Liver (tissue), 9 donors: ENCODE data around the gene PAQR9. TPM values are rescaled to one million over a fixed set of nuclear protein-coding genes. Genes with fewer than 3 reads are reported as not detected.

Experiments
- DNase-seq: peaks from one replicate; pipeline ENCODE4 v3.0.0-alpha.2; 2017; ENCODE audit warnings: low spot score
- H3K27ac ChIP-seq, 2 donors: one replicate each; pipeline ENCODE4 v1.7.0; 2013; ENCODE audit warnings: inconsistent platforms in 2 of 2, low read length in 2 of 2, control low read depth in 1 of 2, low read depth in 1 of 2, mild to moderate bottlenecking in 1 of 2
- H3K27me3 ChIP-seq, 4 donors: one replicate each; pipeline versions ENCODE4 v1.6.1 to v1.7.0; 2013; ENCODE audit warnings: low read length in 3 of 4, inconsistent platforms in 1 of 4, mild to moderate bottlenecking in 1 of 4, moderate library complexity in 1 of 4; ENCODE audit not compliant: control insufficient read depth in 4 of 4, insufficient read depth in 4 of 4
- H3K36me3 ChIP-seq, 4 donors: one replicate each; pipeline versions ENCODE4 v1.6.1 to v1.7.0; 2013; ENCODE audit warnings: low read length in 3 of 4, mild to moderate bottlenecking in 3 of 4, low read depth in 1 of 4, moderate library complexity in 1 of 4; ENCODE audit not compliant: control insufficient read depth in 4 of 4, insufficient read depth in 3 of 4
- H3K4me1 ChIP-seq, 4 donors: one replicate each; pipeline versions ENCODE4 v1.6.1 to v1.7.0; 2013; ENCODE audit warnings: low read length in 3 of 4, mild to moderate bottlenecking in 3 of 4, moderate library complexity in 1 of 4; ENCODE audit not compliant: control insufficient read depth in 4 of 4, insufficient read depth in 4 of 4
- H3K4me3 ChIP-seq, 3 donors: one replicate each; pipeline versions ENCODE4 v1.6.1 to v1.7.0; 2013; ENCODE audit warnings: low read length in 3 of 3, control low read depth in 1 of 3, low read depth in 1 of 3, mild to moderate bottlenecking in 1 of 3
- H3K9ac ChIP-seq, 2 donors: one replicate each; pipeline ENCODE4 v1.7.0; 2013; ENCODE audit warnings: low read length in 2 of 2, mild to moderate bottlenecking in 2 of 2, moderate library complexity in 2 of 2, control low read depth in 1 of 2, low read depth in 1 of 2
- H3K9me3 ChIP-seq, 4 donors: one replicate each; pipeline versions ENCODE4 v1.6.1 to v1.7.0; 2013; ENCODE audit warnings: low read length in 3 of 4; ENCODE audit not compliant: control insufficient read depth in 4 of 4
- ATF3 ChIP-seq: IDR thresholded peaks from 2 replicates; pipeline ENCODE4 v1.6.1; 2016; ENCODE audit warnings: antibody characterized with exemption
- CTCF ChIP-seq: fragments of 150-350 bp; IDR thresholded peaks from 2 replicates; pipeline ENCODE4 v1.5.1; 2017; ENCODE audit warnings: improper control_type of control experiment, low read depth, low read length; ENCODE audit not compliant: missing input control
- EGR1 ChIP-seq, 2 donors: IDR thresholded peaks; 2 replicates each; pipeline ENCODE4 v1.6.1; 2016 to 2018; ENCODE audit warnings: antibody characterized with exemption in 2 of 2, low read depth in 2 of 2
- FOXA1 ChIP-seq: IDR thresholded peaks from 2 replicates; pipeline ENCODE4 v1.6.1; 2016; ENCODE audit warnings: antibody characterized with exemption
- FOXA2 ChIP-seq: IDR thresholded peaks from 2 replicates; pipeline ENCODE4 v1.6.1; 2016; ENCODE audit warnings: antibody characterized with exemption
- HNF4A ChIP-seq, 2 donors: conservative IDR thresholded peaks; 2 replicates each; pipeline ENCODE4 v1.6.1; 2016; ENCODE audit warnings: antibody characterized with exemption in 2 of 2, mild to moderate bottlenecking in 2 of 2
- HNF4G ChIP-seq: IDR thresholded peaks from 2 replicates; pipeline ENCODE4 v1.6.1; 2016; ENCODE audit warnings: antibody characterized with exemption
- JUND ChIP-seq, 2 donors: IDR thresholded peaks; 2 replicates each; pipeline ENCODE4 v1.6.1; 2016; ENCODE audit warnings: antibody characterized with exemption in 2 of 2
- MAX ChIP-seq: IDR thresholded peaks from 2 replicates; pipeline ENCODE4 v1.6.1; 2016; ENCODE audit warnings: antibody characterized with exemption
- NR2F2 ChIP-seq: IDR thresholded peaks from 2 replicates; pipeline ENCODE4 v1.6.1; 2016; ENCODE audit warnings: antibody characterized with exemption
- RAD21 ChIP-seq, 2 donors: IDR thresholded peaks; 2 replicates each; pipeline ENCODE4 v1.6.1; 2016; ENCODE audit warnings: antibody characterized with exemption in 2 of 2, mild to moderate bottlenecking in 2 of 2
- REST ChIP-seq: IDR thresholded peaks from 2 replicates; pipeline ENCODE4 v1.6.1; 2016; ENCODE audit warnings: antibody characterized with exemption, mild to moderate bottlenecking
- RXRA ChIP-seq, 2 donors: IDR thresholded peaks; 2 replicates each; pipeline ENCODE4 v1.6.1; 2017 to 2018; ENCODE audit warnings: antibody characterized with exemption in 2 of 2, mild to moderate bottlenecking in 1 of 2
- SP1 ChIP-seq: IDR thresholded peaks from 2 replicates; pipeline ENCODE4 v1.6.1; 2018; ENCODE audit warnings: antibody characterized with exemption, mild to moderate bottlenecking
- TAF1 ChIP-seq: conservative IDR thresholded peaks from 2 replicates; pipeline ENCODE4 v1.6.1; 2016; ENCODE audit warnings: antibody characterized with exemption, mild to moderate bottlenecking
- YY1 ChIP-seq: IDR thresholded peaks from 2 replicates; pipeline ENCODE4 v1.6.1; 2016; ENCODE audit warnings: antibody characterized with exemption, mild to moderate bottlenecking
- ZBTB33 ChIP-seq: IDR thresholded peaks from 2 replicates; pipeline ENCODE4 v1.6.1; 2016; ENCODE audit warnings: antibody characterized with exemption
- WGBS: extraction: QIAGEN DNeasy Blood & Tissue Kit; methylation state at CpG from one replicate; pipeline ENCODE4 v1.1.7; 2013; 5-methylcytosine and 5-hydroxymethylcytosine counted together
- polyA plus RNA-seq, 2 donors: library from polyadenylated mRNA; stranded (reverse) in 1 of 2; unstranded in 1 of 2; fragments of 200-250 nt in 1 of 2; fragments of >200 nt in 1 of 2; fragmentation: Nextera tagmentation in 1 of 2; extraction: Ambion mirVana in 1 of 2; gene quantifications; one replicate each; pipeline versions ENCODE4 v1.2.1 to v1.2.3, GENCODE V29; 2013 to 2015
- total RNA-seq, 2 donors: library from RNA; depleted of rRNA; stranded (reverse); fragments of >200 nt; gene quantifications; one replicate each; pipeline ENCODE4 v1.2.3, GENCODE V29; 2014
- donor health status: healthy.
- donor health status: healthy.
- donor health status: healthy.
- donor health status: healthy.
- donor health status: healthy.

Gene PAQR9
- 10 to 100 TPM; 15.4 to 24.3 TPM for total RNA-seq
- polyA plus RNA-seq, result 1 to 10 TPM; 3.6 to 9.8 TPM

GRCh38 chr3:142963516-142964448, at the start of gene PAQR9:
Gene PAQR9, minus strand, starts transcription at chr3:142963674. Its CDS starts 338 bp downstream, at chr3:142963336.
- no peaks in the 10 kb centered on the region for H3K9me3 ChIP-seq
- peak within 1 kb of the TSS; percentile 75 to 78 for H3K27ac ChIP-seq
- H3K9ac ChIP-seq, result peak within 1 kb of the TSS; percentile 39 to 41
- H3K4me1 ChIP-seq, result peaks cover 4 to 38% (median 31%) of the 10 kb centered on the region in 4 donors
- H3K27me3 ChIP-seq, result no peaks in the 10 kb centered on the region
- H3K4me3 ChIP-seq, result peak within 1 kb of the TSS; percentile 64 to 90 (median 71)
- TF ChIP-seq YY1 (no peak), RAD21 (IDR thresholded peaks at IDR 0.05) (no peak), TAF1 (no peak), REST (no peak), JUND (IDR thresholded peaks at IDR 0.05) (no peak), HNF4G (no peak), CTCF (no peak), ATF3 (no peak), FOXA2 (no peak), ZBTB33 (no peak), MAX (no peak)
- 2% methylated on average over 117 of the region's 117 CpGs for WGBS
- peak; percentile 79 for DNase-seq
- H3K36me3 ChIP-seq, result no peaks in the 10 kb centered on the region

GRCh38 chr3:143011705-143012104, 48.2 kb upstream of the PAQR9 start:
- Histone ChIP-seq H3K36me3 (peaks cover 0 to 5% (median 2%) of the 10 kb centered on the region in 4 donors), H3K9ac (no peak overlapping the region), H3K27ac (no peak overlapping the region), H3K27me3 (no peaks in the 10 kb centered on the region), H3K4me1 (peaks cover 0 to 4% (median 3%) of the 10 kb centered on the region in 4 donors), H3K9me3 (no peaks in the 10 kb centered on the region), H3K4me3 (no peak overlapping the region)
- 86% methylated on average over 3 of the region's 3 CpGs for WGBS
- DNase-seq, result no peak
- no peak for TF ChIP-seq FOXA2
- no peak for TF ChIP-seq NR2F2
- no peak for TF ChIP-seq RXRA (IDR thresholded peaks at IDR 0.05)
- no peak for TF ChIP-seq HNF4A (conservative IDR thresholded peaks at IDR 0.05)
- no peak for TF ChIP-seq CTCF
- no peak for TF ChIP-seq EGR1 (IDR thresholded peaks at IDR 0.05; ENCODE audit: low read depth in 2 of 2)
- no peak for TF ChIP-seq ZBTB33
- no peak for TF ChIP-seq SP1
- no peak for TF ChIP-seq MAX
- no peak for TF ChIP-seq FOXA1
- no peak for TF ChIP-seq TAF1
- TF ChIP-seq YY1, result no peak
- TF ChIP-seq ATF3, result no peak
